IPS DF 6.9 (cell line): ENCODE results near the gene ISLR.
A peak's percentile ranks its signal among the peaks of the same experiment; 100 is the strongest.

ENCODE experiments used
- DNase-seq: peaks from one replicate; pipeline ENCODE4 v3.0.0-alpha.2; 2013; ENCODE audit warnings: low read depth, low spot score
- H3K27ac ChIP-seq: one replicate; pipeline ENCODE4 v1.5.1; 2013; ENCODE audit warnings: low read length, control low read depth
- H3K27me3 ChIP-seq: 2 replicates; pipeline ENCODE4 v1.6.1; 2013; ENCODE audit warnings: mild to moderate bottlenecking, low read length; ENCODE audit not compliant: control insufficient read depth, insufficient read depth
- H3K36me3 ChIP-seq: 2 replicates; pipeline ENCODE4 v1.6.1; 2013; ENCODE audit warnings: low read length; ENCODE audit not compliant: control insufficient read depth, insufficient read depth
- H3K4me1 ChIP-seq: 2 replicates; pipeline ENCODE4 v1.6.1; 2013; ENCODE audit warnings: low read length; ENCODE audit not compliant: control insufficient read depth, insufficient read depth
- H3K4me3 ChIP-seq: 2 replicates; pipeline ENCODE4 v1.5.1; 2013; ENCODE audit warnings: mild to moderate bottlenecking, low read length
- H3K9me3 ChIP-seq: 2 replicates; pipeline ENCODE4 v1.6.1; 2013; ENCODE audit warnings: low read length, inconsistent platforms; ENCODE audit not compliant: control insufficient read depth, insufficient read depth
- WGBS: extraction: QIAGEN DNeasy Blood & Tissue Kit; methylation state at CpG from one replicate; pipeline ENCODE4 v1.1.7; 2013; ENCODE audit warnings: mixed read lengths, missing lambda C conversion rate; ENCODE audit not compliant: insufficient read length, insufficient coverage; 5-methylcytosine and 5-hydroxymethylcytosine counted together

Gene ISLR, protein sequence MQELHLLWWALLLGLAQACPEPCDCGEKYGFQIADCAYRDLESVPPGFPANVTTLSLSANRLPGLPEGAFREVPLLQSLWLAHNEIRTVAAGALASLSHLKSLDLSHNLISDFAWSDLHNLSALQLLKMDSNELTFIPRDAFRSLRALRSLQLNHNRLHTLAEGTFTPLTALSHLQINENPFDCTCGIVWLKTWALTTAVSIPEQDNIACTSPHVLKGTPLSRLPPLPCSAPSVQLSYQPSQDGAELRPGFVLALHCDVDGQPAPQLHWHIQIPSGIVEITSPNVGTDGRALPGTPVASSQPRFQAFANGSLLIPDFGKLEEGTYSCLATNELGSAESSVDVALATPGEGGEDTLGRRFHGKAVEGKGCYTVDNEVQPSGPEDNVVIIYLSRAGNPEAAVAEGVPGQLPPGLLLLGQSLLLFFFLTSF

DNA sequence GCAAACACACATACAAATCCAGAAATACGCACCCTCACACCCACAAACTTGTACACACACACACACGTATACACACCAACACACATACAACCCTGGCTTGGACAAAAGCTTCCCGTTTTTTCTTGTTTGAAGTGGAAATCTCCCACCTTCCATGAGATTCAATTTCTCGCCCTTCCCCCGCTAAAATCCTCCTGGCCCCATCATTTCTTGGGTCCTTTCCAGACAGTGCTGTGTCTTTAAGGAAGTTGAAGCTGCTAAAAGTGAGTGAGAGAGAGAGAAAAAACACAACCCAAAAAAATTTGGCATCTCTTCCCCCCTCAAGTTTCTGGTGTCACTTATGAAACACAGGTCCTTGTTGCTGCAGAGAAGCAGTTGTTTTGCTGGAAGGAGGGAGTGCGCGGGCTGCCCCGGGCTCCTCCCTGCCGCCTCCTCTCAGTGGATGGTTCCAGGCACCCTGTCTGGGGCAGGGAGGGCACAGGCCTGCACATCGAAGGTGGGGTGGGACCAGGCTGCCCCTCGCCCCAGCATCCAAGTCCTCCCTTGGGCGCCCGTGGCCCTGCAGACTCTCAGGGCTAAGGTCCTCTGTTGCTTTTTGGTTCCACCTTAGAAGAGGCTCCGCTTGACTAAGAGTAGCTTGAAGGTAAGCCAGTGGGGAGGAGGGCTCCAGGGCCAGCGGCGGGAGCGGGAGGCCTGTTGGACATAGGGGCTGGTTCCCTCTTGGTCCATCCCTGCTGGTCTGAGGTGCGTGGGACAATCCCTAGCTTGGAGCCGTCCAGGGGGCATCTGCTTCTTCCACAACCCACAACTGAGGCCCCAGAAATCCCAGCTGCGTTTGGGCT lies at the start of gene ISLR:
Gene ISLR (plus strand): TSS at position 331 of the 839 bp plus-strand sequence. CDS start 1,149 bp downstream, outside the sequence.
- WGBS = no CpG with 5 or more reads among the region's 20 CpGs
- Histone ChIP-seq H3K27ac (no peak within 1 kb of the TSS), H3K4me3 (no peak within 1 kb of the TSS), H3K4me1 (peaks cover 6% of the 10 kb centered on the region), H3K36me3 (no peaks in the 10 kb centered on the region), H3K27me3 (no peaks in the 10 kb centered on the region), H3K9me3 (no peaks in the 10 kb centered on the region)
- DNase-seq = no peak

DNA sequence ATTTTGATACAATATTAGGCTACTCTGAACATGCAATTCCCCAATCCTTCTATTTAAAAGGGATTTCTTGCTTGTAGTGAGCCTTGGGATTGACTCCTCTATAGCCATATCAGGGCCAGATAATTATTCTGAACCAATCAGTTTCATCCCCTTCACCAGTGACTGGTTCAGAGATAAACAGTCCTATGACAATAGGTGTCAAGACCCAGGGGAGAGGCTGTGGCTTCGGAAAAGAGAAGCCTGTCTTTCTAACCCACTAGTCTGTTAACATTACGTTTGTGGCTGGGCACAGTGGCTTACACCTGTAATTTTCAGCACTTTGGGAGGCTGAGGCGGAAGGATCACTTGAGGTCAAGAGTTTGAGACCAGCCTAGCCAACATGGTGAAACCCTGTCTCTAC lies 49.3 kb upstream of the ISLR start:
- no peak overlapping the region for H3K4me3 ChIP-seq
- no peaks in the 10 kb centered on the region for H3K9me3 ChIP-seq
- no peak for DNase-seq
- H3K4me1 ChIP-seq = peaks cover 5% of the 10 kb centered on the region
- no peaks in the 10 kb centered on the region for H3K36me3 ChIP-seq
- WGBS = no CpG with 5 or more reads among the region's 3 CpGs
- no peak overlapping the region for H3K27ac ChIP-seq
- H3K27me3 ChIP-seq = peaks cover 15% of the 10 kb centered on the region

DNA sequence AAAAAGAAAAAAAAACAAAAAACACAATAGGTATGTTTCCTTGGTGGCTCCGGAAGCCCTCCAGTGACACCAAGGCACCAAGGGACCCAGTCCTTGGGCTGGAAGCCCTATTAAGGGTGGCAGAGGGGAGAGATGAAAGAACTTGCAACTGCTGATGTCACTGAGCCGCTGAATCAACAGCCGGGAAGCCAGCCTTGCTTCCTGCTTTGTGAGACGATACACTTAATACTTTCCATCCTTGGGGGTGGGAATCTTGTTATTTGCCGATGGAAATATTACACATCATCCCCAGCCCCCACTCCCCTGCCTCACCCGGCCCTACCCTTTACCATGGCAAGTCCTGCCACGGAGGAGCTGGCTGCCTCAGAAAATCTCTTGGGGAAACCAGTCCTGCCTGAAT lies 48.8 kb upstream of the ISLR start:
- Histone ChIP-seq H3K4me3 (no peak overlapping the region), H3K27ac (no peak overlapping the region), H3K9me3 (no peaks in the 10 kb centered on the region), H3K4me1 (peaks cover 5% of the 10 kb centered on the region), H3K27me3 (peaks cover 21% of the 10 kb centered on the region), H3K36me3 (no peaks in the 10 kb centered on the region)
- no peak for DNase-seq
- no CpG with 5 or more reads among the region's 7 CpGs for WGBS

DNA sequence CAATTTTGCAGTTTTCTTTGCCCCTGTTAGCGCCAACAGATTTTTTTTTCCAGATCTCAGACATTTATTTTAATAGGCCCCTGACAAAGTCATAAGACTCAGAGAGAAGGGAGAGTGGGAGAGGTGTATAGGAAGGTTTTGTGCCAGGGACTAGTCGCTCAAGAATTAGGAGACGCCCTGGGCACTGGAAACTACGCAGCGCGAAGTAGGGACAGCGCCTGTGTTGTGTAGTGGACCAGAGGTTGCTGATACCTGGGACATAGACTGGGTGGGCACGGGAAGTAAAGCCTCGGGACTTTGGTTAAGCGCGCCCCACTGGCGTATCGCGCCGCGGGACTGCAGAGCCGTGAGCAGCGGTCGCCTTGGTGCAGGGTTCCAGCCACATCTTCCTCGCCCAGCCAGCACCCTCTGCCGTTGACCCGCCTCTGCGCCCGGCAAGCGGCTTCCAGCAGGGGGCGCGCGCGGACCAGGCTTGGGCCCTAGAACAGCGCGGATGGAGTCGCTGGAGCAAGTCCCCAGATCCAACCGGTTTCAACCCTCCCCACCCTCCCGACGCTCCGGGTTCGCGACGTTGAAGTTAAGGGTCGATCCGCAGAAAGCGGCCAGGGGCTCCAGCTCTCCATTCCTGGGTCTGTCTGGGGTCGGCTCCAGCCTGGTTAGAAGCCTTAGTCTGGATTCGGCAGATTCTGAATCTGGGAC lies 46.1 kb upstream of the ISLR start:
- Histone ChIP-seq H3K27ac (no peak overlapping the region), H3K9me3 (no peaks in the 10 kb centered on the region), H3K36me3 (no peaks in the 10 kb centered on the region), H3K4me1 (peaks cover 8% of the 10 kb centered on the region), H3K27me3 (peaks cover 46% of the 10 kb centered on the region), H3K4me3 (peak overlapping the region; percentile 7; the same call in 1 of the 2 replicates)
- DNase-seq = no peak
- 100% methylated on average over 1 of the region's 44 CpGs for WGBS

DNA sequence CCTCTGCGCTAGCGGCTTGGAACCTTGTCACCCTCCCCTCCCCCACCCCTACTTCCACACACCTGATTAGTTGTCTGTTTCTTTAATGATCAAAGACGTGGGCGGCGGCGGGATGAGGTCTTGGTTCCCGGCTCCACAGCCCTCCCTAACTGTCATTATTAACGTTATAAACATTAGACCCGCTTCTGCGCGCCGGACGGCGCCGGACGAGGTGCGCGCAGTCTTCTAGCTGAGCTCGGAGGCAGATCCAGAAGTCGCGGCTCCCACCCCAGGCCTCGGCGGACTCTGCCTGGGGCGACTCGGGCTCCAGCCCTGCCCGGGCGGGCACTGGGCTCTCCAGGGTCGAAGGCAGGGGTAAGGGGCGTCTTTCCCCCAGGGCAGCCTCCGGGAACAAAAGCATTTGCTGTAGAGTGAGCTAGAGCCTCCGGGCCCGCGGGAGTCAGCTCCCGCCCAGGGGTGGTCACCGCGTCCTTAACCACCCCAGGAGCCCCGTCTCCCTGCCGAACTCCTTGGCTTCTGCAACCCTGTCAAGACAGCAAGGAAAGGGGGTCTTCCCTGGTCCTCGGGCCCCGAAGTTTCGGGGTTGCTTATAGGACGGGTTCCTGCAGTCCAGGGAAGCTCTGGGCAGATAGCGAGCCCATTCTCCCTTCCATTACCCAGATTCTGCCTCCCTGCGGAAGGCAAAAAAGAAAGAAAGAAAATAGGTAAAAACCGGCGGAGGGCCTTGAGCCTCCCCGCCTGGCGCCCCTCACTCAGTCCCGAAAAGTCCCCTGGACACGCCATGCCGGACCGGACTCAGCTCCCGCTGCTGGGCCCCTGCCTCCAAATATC lies 45.3 kb upstream of the ISLR start:
- no peak for DNase-seq
- H3K27me3 ChIP-seq = peaks cover 54% of the 10 kb centered on the region
- H3K4me3 ChIP-seq = peak overlapping the region; percentile 10; the same call in 1 of the 2 replicates
- H3K4me1 ChIP-seq = peaks cover 12% of the 10 kb centered on the region
- H3K9me3 ChIP-seq = no peaks in the 10 kb centered on the region
- no peak overlapping the region for H3K27ac ChIP-seq
- H3K36me3 ChIP-seq = peaks cover 2% of the 10 kb centered on the region; the same call in 1 of the 2 replicates
- no CpG with 5 or more reads among the region's 53 CpGs for WGBS

DNA sequence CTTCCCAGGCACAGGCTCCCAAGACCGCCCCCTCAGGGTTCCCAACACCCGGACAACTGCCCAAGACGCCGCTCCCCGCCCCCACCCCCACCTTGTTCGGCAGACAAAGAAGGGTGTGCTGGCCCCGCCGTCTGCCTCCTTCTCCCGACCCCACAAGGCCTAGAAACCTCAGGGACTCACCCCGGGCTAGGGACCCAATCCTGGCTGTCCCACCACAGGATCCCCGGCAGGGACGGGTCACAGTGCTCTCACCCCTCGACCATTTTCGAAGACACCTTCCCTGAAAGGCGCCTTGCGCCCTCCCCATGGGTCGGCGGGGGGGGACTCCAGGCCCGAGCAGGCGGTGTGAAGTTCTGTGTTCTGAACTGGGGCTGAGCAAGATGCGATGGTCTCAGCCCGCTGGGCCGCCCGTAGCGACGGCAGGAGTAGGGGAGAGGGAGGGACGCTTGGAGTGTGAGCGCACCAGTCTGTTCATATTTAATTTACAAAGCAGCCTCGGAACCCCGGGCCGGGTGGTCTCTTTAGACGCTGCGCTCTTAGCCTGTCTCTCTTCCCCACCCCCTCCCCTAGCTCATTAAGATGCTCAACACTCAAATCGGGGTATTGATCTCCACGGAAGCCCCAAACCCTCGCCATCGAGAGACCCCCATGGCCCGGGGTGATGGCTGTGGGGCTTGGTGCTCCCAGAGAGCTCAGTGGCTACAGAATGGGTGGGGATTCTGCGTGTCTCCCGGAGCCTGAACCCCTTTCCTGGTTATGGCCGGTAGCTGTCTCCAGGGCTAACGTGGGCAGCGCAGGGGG lies 44.5 kb upstream of the ISLR start:
- Histone ChIP-seq H3K36me3 (peaks cover 2% of the 10 kb centered on the region; the same call in 1 of the 2 replicates), H3K4me3 (peak overlapping the region; percentile 14; the same call in 1 of the 2 replicates), H3K9me3 (no peaks in the 10 kb centered on the region), H3K4me1 (peaks cover 13% of the 10 kb centered on the region), H3K27me3 (peaks cover 62% of the 10 kb centered on the region), H3K27ac (no peak overlapping the region)
- DNase-seq = no peak
- WGBS = no CpG with 5 or more reads among the region's 43 CpGs

DNA sequence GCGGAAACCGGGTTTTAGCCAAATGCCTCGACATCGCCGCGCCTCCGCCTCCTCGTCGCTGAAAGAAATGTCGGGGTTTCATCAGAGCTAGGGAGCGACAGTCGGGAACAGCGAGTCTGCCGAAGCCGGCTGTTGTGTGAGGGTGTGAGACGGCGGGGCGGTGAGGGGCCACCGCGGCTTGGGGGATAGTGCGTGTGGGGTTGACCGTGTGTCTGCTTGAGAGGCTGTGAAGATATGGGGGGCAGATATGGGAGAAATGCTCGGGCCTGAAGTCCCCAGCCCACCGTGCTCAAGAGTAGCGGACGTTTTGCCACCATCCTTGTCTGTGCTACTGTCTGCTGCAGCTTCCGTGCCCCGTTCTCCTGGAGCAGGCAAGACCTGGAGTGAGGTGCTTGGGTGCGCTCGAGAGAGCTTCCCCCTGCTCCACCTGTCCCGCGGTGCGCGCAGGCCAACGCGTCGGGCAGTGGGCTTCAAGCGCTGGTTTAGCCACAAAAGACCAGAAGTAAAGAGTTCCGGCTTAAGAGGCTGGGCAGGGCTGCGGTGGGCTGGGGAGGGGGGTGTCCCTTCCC lies 43.8 kb upstream of the ISLR start:
- Histone ChIP-seq H3K36me3 (peaks cover 2% of the 10 kb centered on the region; the same call in 1 of the 2 replicates), H3K27ac (no peak overlapping the region), H3K9me3 (no peaks in the 10 kb centered on the region), H3K4me1 (peaks cover 14% of the 10 kb centered on the region), H3K27me3 (peaks cover 68% of the 10 kb centered on the region), H3K4me3 (peak overlapping the region; percentile 14; the same call in 1 of the 2 replicates)
- no peak for DNase-seq
- WGBS = no CpG with 5 or more reads among the region's 40 CpGs

DNA sequence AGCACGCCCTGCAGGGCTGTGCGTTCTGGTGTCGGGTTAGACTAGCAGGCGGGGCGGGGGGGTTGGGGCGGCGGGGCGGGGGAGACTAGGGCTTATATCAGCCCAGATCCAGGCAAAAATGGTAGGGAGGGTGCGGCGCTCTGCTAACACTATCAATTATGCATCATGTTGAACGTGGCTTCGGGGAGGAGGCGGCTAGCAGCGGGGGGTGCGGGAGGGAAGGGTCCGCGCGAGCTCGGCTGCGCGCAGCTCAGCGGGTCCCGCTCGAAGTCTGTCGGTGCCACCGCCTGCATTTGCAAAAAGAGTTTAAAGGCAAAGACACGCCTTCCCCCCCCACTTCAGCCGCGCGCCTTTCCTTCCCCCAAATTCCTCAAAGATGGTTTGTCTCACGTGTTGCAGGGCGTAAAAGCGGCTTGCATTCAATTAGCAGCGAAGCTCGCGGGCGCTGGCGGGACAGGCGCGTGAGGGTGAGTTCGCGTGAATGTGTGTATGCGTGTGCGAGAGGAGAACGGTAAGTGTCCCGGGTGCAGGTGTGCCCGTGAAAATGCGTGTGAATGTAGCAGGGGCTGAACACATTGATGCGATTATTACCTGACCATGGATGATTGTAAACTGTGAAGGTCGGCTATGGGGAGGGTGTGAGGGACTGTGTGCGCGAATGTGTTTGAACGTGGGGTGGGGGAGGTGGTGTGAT lies 43.2 kb upstream of the ISLR start, which contains the start of gene ISLR2:
Gene ISLR2 (plus strand): TSS at position 432 of the 694 bp plus-strand sequence. CDS start 2,169 bp downstream, outside the sequence.
- Histone ChIP-seq H3K4me1 (peaks cover 14% of the 10 kb centered on the region), H3K36me3 (peaks cover 2% of the 10 kb centered on the region; the same call in 1 of the 2 replicates), H3K4me3 (peak within 1 kb of the TSS; percentile 14; the same call in 1 of the 2 replicates), H3K27ac (no peak within 1 kb of the TSS), H3K9me3 (no peaks in the 10 kb centered on the region), H3K27me3 (peaks cover 74% of the 10 kb centered on the region)
- no CpG with 5 or more reads among the region's 53 CpGs for WGBS
- DNase-seq = no peak
